Omental fat pad (tissue), 4 donors: ENCODE data around the gene ITGA3. TPM values are rescaled to one million over a fixed set of nuclear protein-coding genes. Genes with fewer than 3 reads are reported as not detected.
"Not testable (repeated sequence)": the region's sequence is repeated elsewhere in the genome, so short reads cannot be mapped to it uniquely, and the experiment has no call there.

Experiments
- ATAC-seq: fragments of 150-250 bp; one replicate; pipeline ENCODE4 v1.9.1; 2016; ENCODE audit warnings: mild to moderate bottlenecking, moderate library complexity; ENCODE audit not compliant: low FRiP score
- DNase-seq: peaks from one replicate; pipeline ENCODE4 v3.0.0-alpha.2; 2019; ENCODE audit warnings: low spot score
- CTCF ChIP-seq, 3 donors: fragments of 450-650 bp; IDR thresholded peaks; one replicate each; pipeline ENCODE4 v1.5.1; 2016 to 2017; ENCODE audit warnings: antibody characterized with exemption in 3 of 3, mild to moderate bottlenecking in 3 of 3, moderate library complexity in 2 of 3
- total RNA-seq, 4 donors: library from RNA; depleted of rRNA; stranded (reverse); fragments of >200 nt; gene quantifications; one replicate each; pipeline ENCODE4 v1.1.0, GENCODE V29; 2016

ITGA3 gene
- total RNA-seq, 4 donors from 2014 or later, result 28.5 to 99.8 (median 41.2) TPM

GRCh38 chr17:50034498-50035364, 21.2 kb upstream of the ITGA3 start:
- no peak for ATAC-seq
- no peak for DNase-seq

GRCh38 chr17:50035421-50035879, 20.5 kb upstream of the ITGA3 start:
- ATAC-seq, result no peak

More at GRCh38 chr17:50034498-50035364, 21.2 kb upstream of the ITGA3 start:
- TF ChIP-seq CTCF (IDR thresholded peaks at IDR 0.05), result no peak

GRCh38 chr17:50035945-50036344, 20.0 kb upstream of the ITGA3 start:
- ATAC-seq, result no peak
- no peak for TF ChIP-seq CTCF (IDR thresholded peaks at IDR 0.05)
- DNase-seq, result no peak

More at GRCh38 chr17:50035421-50035879, 20.5 kb upstream of the ITGA3 start:
- TF ChIP-seq CTCF (IDR thresholded peaks at IDR 0.05), result no peak
- DNase-seq, result no peak

- no peak for TF ChIP-seq CTCF (IDR thresholded peaks at IDR 0.05)
- ATAC-seq (no peak), DNase-seq (no peak)
Measured at GRCh38 chr17:50036455-50037261, 19.3 kb upstream of the ITGA3 start.

GRCh38 chr17:50037321-50038107, 18.4 kb upstream of the ITGA3 start:
- peak; percentile 62 for ATAC-seq
- DNase-seq, result no peak
- no peak for TF ChIP-seq CTCF (IDR thresholded peaks at IDR 0.05)

- ATAC-seq, result no peak
- no peak for DNase-seq
- TF ChIP-seq CTCF (IDR thresholded peaks at IDR 0.05), result no peak
Measured at GRCh38 chr17:50039058-50039457, 16.9 kb upstream of the ITGA3 start.

GRCh38 chr17:50040496-50040895, 15.4 kb upstream of the ITGA3 start:
- ATAC-seq, DNase-seq: not testable (repeated sequence)
